H1 (cell line): ENCODE measurements around the gene AGRN. TPM values are rescaled to one million over a fixed set of nuclear protein-coding genes. Genes with fewer than 3 reads are reported as not detected.
A peak's percentile ranks its signal among the peaks of the same experiment; 100 is the strongest.

Experiments
- CTCF ChIA-PET: fragments of 300-600 bp; sonication (Branson Sonifier 250); formaldehyde crosslinking; loops from one replicate; lab custom pipeline; 2021; ENCODE audit not compliant: partially characterized antibody; lab: Charles Lee
- POLR2A ChIA-PET: fragments of 300-600 bp; sonication (Branson Sonifier 250); formaldehyde crosslinking; loops from one replicate; lab custom pipeline; 2021; ENCODE audit warnings: inconsistent platforms; ENCODE audit not compliant: partially characterized antibody; lab: Charles Lee
- DNase-seq, 2 experiments: peaks; one replicate each; pipeline versions ENCODE4 v3.0.0 to v3.0.0-alpha.2; 2010 to 2022; ENCODE audit warnings: low spot score in 2 of 2, low read depth in 1 of 2, mixed read lengths in 1 of 2
- FAIRE-seq: peaks from 2 replicates; lab custom pipeline; 2011; peaks lifted over from hg19 to GRCh38; lab: Jason Lieb, UNC
- H2AFZ ChIP-seq: 2 replicates; pipeline ENCODE4 v1.8.1; 2012; ENCODE audit warnings: low read length, inconsistent platforms
- H2AK5ac ChIP-seq: 2 replicates; pipeline ENCODE4 v1.6.1; 2013; ENCODE audit warnings: low read depth, low read length
- H2BK120ac ChIP-seq: replicated peaks from 2 replicates; pipeline ENCODE3; 2013; ENCODE audit warnings: low read depth, low read length, inconsistent platforms
- H2BK12ac ChIP-seq: 2 replicates; pipeline ENCODE4 v1.6.1; 2013; ENCODE audit warnings: low read depth, low read length
- H2BK15ac ChIP-seq: 2 replicates; pipeline ENCODE4 v1.6.1; 2013; ENCODE audit warnings: low read length
- H2BK20ac ChIP-seq: 2 replicates; pipeline ENCODE4 v1.6.1; 2013; ENCODE audit warnings: low read length
- H2BK5ac ChIP-seq: 2 replicates; pipeline ENCODE4 v1.6.1; 2013; ENCODE audit warnings: low read depth, low read length
- H3K14ac ChIP-seq: 2 replicates; pipeline ENCODE4 v1.6.1; 2013; ENCODE audit warnings: inconsistent platforms; ENCODE audit not compliant: insufficient read length
- H3K18ac ChIP-seq: 2 replicates; pipeline ENCODE4 v1.6.1; 2013; ENCODE audit warnings: low read length; ENCODE audit errors: extremely low read depth
- H3K23ac ChIP-seq: 2 replicates; pipeline ENCODE4 v1.6.1; 2013; ENCODE audit warnings: inconsistent platforms; ENCODE audit not compliant: insufficient read length
- H3K23me2 ChIP-seq: 2 replicates; pipeline ENCODE4 v1.6.1; 2013; ENCODE audit warnings: low read depth, low read length
- H3K27ac ChIP-seq: 2 replicates; pipeline ENCODE4 v1.6.1; 2011; ENCODE audit warnings: low read depth, low read length, inconsistent platforms
- H3K27me3 ChIP-seq, 4 experiments: replicated peaks in 1 of 4; 1 replicate in 1 of 4; 2 replicates in 3 of 4; pipeline versions ENCODE4 v1.6.1 to v1.8.1; 2011 to 2013; ENCODE audit warnings: low read length in 3 of 4, mild to moderate bottlenecking in 3 of 4, inconsistent platforms in 2 of 4, mixed read lengths in 2 of 4, moderate library complexity in 1 of 4; ENCODE audit not compliant: control insufficient read depth in 3 of 4, insufficient read depth in 3 of 4; ENCODE audit errors: extremely low read depth in 1 of 4
- H3K36me3 ChIP-seq, 4 experiments: 2 replicates each; pipeline versions ENCODE4 v1.6.1 to v1.8.1; 2011 to 2013; ENCODE audit warnings: mild to moderate bottlenecking in 4 of 4, low read length in 3 of 4, moderate library complexity in 2 of 4, control low read depth in 1 of 4, inconsistent platforms in 1 of 4; ENCODE audit not compliant: insufficient read depth in 4 of 4, control insufficient read depth in 2 of 4
- H3K4ac ChIP-seq: replicated peaks from 2 replicates; pipeline ENCODE3; 2013; ENCODE audit warnings: low read length, low read depth, mixed read lengths, inconsistent platforms; ENCODE audit not compliant: insufficient read length
- H3K4me1 ChIP-seq, 4 experiments: replicated peaks in 1 of 4; 1 replicate in 1 of 4; 2 replicates in 3 of 4; pipeline versions ENCODE4 v1.6.1 to v1.8.1; 2011 to 2013; ENCODE audit warnings: low read length in 3 of 4, inconsistent platforms in 2 of 4, mixed read lengths in 1 of 4; ENCODE audit not compliant: insufficient read depth in 4 of 4, control insufficient read depth in 3 of 4
- H3K4me2 ChIP-seq, 2 experiments: 2 replicates each; pipeline versions ENCODE4 v1.6.1 to v1.8.1; 2011 to 2013; ENCODE audit warnings: low read depth in 2 of 2, low read length in 2 of 2, control low read depth in 1 of 2, inconsistent platforms in 1 of 2, mild to moderate bottlenecking in 1 of 2; ENCODE audit not compliant: insufficient read depth in 1 of 2
- H3K4me3 ChIP-seq, 4 experiments: fragments of 200-600, 300-600 bp in 1 of 4; sonication (generic), shearing (Covaris generic), sonication (Bioruptor Twin) in 1 of 4; 2 replicates each; pipeline versions ENCODE4 v1.5.1 to v1.8.1; 2011 to 2016; ENCODE audit warnings: low read length in 4 of 4, low read depth in 3 of 4, control low read depth in 2 of 4, inconsistent platforms in 2 of 4, mild to moderate bottlenecking in 2 of 4, mixed read lengths in 1 of 4, moderate library complexity in 1 of 4; ENCODE audit not compliant: insufficient read depth in 2 of 4; ENCODE audit errors: extremely low read depth in 1 of 4
- H3K56ac ChIP-seq: replicated peaks from 2 replicates; pipeline ENCODE3; 2013; ENCODE audit warnings: low read depth, mild to moderate bottlenecking, mixed read lengths, low read length, inconsistent platforms; ENCODE audit not compliant: insufficient read length
- H3K79me1 ChIP-seq: 2 replicates; pipeline ENCODE4 v1.6.1; 2013; ENCODE audit warnings: low read depth, low read length, control low read depth
- H3K79me2 ChIP-seq, 2 experiments: 2 replicates each; pipeline versions ENCODE4 v1.6.1 to v1.8.1; 2012 to 2013; ENCODE audit warnings: low read length in 2 of 2, mild to moderate bottlenecking in 2 of 2, inconsistent platforms in 1 of 2; ENCODE audit not compliant: insufficient read depth in 2 of 2, control insufficient read depth in 1 of 2
- H3K9ac ChIP-seq, 4 experiments: replicated peaks in 1 of 4; 1 replicate in 1 of 4; 2 replicates in 3 of 4; pipeline versions ENCODE4 v1.6.1 to v1.8.1; 2011 to 2013; ENCODE audit warnings: low read depth in 3 of 4, low read length in 3 of 4, control low read depth in 2 of 4, mild to moderate bottlenecking in 2 of 4, moderate library complexity in 2 of 4, inconsistent platforms in 1 of 4; ENCODE audit errors: extremely low read depth in 1 of 4
- H3K9me3 ChIP-seq, 2 experiments: 2 replicates each; pipeline versions ENCODE4 v1.6.1 to v1.8.1; 2012 to 2013; ENCODE audit warnings: mild to moderate bottlenecking in 2 of 2, moderate library complexity in 2 of 2, control low read depth in 1 of 2, inconsistent platforms in 1 of 2, low read depth in 1 of 2, low read length in 1 of 2, mixed read lengths in 1 of 2; ENCODE audit not compliant: insufficient read depth in 2 of 2
- H4K20me1 ChIP-seq, 2 experiments: replicated peaks in 1 of 2; 2 replicates each; pipeline versions ENCODE3 to v1.8.1; 2011 to 2013; ENCODE audit warnings: inconsistent platforms in 2 of 2, low read length in 2 of 2, mild to moderate bottlenecking in 1 of 2; ENCODE audit not compliant: insufficient read depth in 2 of 2, control insufficient read depth in 1 of 2
- H4K5ac ChIP-seq: 2 replicates; pipeline ENCODE4 v1.6.1; 2013; ENCODE audit warnings: low read length, low read depth, mixed read lengths, inconsistent platforms; ENCODE audit not compliant: insufficient read length
- H4K8ac ChIP-seq: 2 replicates; pipeline ENCODE4 v1.8.0; 2013; ENCODE audit warnings: mild to moderate bottlenecking, moderate library complexity, low read length, inconsistent platforms; ENCODE audit not compliant: insufficient read depth; ENCODE audit errors: extremely low read depth
- H4K91ac ChIP-seq: replicated peaks from 2 replicates; pipeline ENCODE3; 2013; ENCODE audit warnings: low read length, mixed read lengths, inconsistent platforms; ENCODE audit not compliant: insufficient read length
- ASH2L ChIP-seq: fragments of 200-600, 300-600 bp; sonication (generic); IDR thresholded peaks from one replicate; pipeline ENCODE4 v1.7.1; 2017; ENCODE audit warnings: low read length
- CHD2 ChIP-seq: IDR thresholded peaks from 2 replicates; pipeline ENCODE4 v1.6.1; 2012; ENCODE audit warnings: low read length, improper control_type of control experiment
- EP300 ChIP-seq, 2 experiments: IDR thresholded peaks; 1 replicate in 1 of 2; 2 replicates in 1 of 2; pipeline ENCODE4 v1.6.1; 2011 to 2012; ENCODE audit warnings: low read depth in 2 of 2, low read length in 2 of 2, mild to moderate bottlenecking in 2 of 2, borderline replicate concordance in 1 of 2, inconsistent platforms in 1 of 2, moderate library complexity in 1 of 2
- FOSL1 ChIP-seq: IDR thresholded peaks from 2 replicates; pipeline ENCODE4 v1.6.1; 2011; ENCODE audit warnings: mild to moderate bottlenecking, low read depth, low read length, moderate library complexity; ENCODE audit not compliant: insufficient read depth
- RAD21 ChIP-seq, 2 experiments: IDR thresholded peaks in 1 of 2; conservative IDR thresholded peaks in 1 of 2; 2 replicates each; pipeline ENCODE4 v1.6.1; 2011; ENCODE audit warnings: low read depth in 2 of 2, low read length in 2 of 2, improper control_type of control experiment in 1 of 2, inconsistent platforms in 1 of 2, mild to moderate bottlenecking in 1 of 2, moderate library complexity in 1 of 2
- RBBP5 ChIP-seq: IDR thresholded peaks from 2 replicates; pipeline ENCODE4 v1.7.1; 2012; ENCODE audit warnings: low read depth, mild to moderate bottlenecking, inconsistent platforms, low read length, moderate library complexity, borderline replicate concordance
- TAF7 ChIP-seq: optimal IDR thresholded peaks from 2 replicates; pipeline ENCODE3; 2011; ENCODE audit warnings: low read depth, mild to moderate bottlenecking, inconsistent platforms, low read length, moderate library complexity, borderline replicate concordance
- TEAD4 ChIP-seq: IDR thresholded peaks from 2 replicates; pipeline ENCODE4 v1.6.1; 2012; ENCODE audit warnings: low read depth, low read length, inconsistent platforms, mixed read lengths
- WGBS, 2 experiments: shearing (Covaris generic) in 1 of 2; methylation state at CpG; one replicate each; pipeline versions ENCODE4 v1.1.6 to v1.1.7; 2013 to 2015; ENCODE audit warnings: low lambda C conversion rate in 2 of 2, mixed read lengths in 2 of 2, inconsistent platforms in 1 of 2, low coverage in 1 of 2, missing lambda C conversion rate in 1 of 2; ENCODE audit not compliant: insufficient replicate concordance in 2 of 2, insufficient coverage in 1 of 2, insufficient read length in 1 of 2; ENCODE audit errors: extremely low coverage in 1 of 2, missing lambda C conversion rate in 1 of 2; 5-methylcytosine and 5-hydroxymethylcytosine counted together
- polyA plus RNA-seq, 7 experiments: library from polyadenylated mRNA; depleted of rRNA in 3 of 7; stranded (reverse) in 5 of 7; unstranded in 2 of 7; fragments of >200 nt in 5 of 7; fragments of 200-250 nt in 2 of 7; gene quantifications; 1 replicate in 5 of 7; 2 replicates in 1 of 7; 4 replicates in 1 of 7; pipeline versions ENCODE4 v1.2.1 to v1.2.3, GENCODE V29; 2011 to 2013; ENCODE audit warnings: missing spikeins in 2 of 7, mixed read lengths in 2 of 7
- total RNA-seq: library from RNA; stranded (reverse); fragmentation: NEBNext Ultra II Directional; extraction: Animal tissue kit (Norgen Biotek cat#: 25700); gene quantifications from 2 replicates; pipeline ENCODE4 v1.2.1, GENCODE V29; 2021

The AGRN gene
- total and polyA plus RNA-seq, 2 of the 8 experiments (the other 6 are each of a cell fraction or from before 2014, with no cell fraction given) = 52.3 to 155 TPM

DNA sequence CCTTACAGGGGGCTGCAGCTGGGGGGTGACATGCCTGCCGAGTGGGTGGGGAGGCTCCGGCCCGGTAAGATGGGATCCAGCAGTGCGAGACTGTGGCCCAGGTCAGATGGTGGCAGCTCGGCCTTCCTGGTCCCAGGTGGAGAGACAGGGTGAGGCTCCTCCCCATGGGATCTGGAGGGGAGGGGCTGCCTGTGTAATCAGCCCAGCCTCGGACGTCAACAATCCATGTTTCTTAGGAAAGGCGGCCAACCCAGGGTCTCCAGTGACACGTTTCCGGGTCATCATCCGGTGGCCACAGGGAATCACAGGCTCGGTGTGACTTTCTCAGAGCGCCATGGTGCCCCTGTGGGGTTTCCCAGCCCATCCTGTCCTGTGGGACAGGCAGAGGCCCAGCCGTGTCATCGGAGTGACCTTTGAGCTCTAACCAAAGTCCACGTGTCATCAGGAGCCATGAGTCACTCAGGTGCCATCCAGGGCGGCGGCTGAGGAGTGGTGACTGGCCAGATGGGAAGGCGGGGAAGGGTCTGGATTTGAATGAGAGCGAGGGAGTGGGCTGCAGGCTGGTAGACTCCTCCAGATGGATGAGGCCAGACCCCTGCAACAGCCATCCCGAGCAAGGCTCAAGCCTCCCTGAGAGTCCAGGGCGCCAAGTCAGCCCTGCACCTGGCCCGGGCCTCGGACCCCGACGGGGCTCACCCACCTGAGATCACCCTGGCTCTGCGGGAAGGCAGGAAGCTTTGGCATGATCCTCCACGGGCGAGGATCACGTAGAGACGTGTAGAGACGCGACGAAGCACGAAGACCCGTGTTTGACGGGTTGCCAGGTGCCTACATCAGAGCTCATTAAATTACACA is 13.4 kb upstream of the AGRN start:
- Histone ChIP-seq H3K27me3 (peaks cover 3 to 37% (median 19%) of the 10 kb centered on the region in 4 experiments), H3K79me1 (no peaks in the 10 kb centered on the region), H3K9ac (no peak overlapping the region), H3K14ac (no peak overlapping the region), H2BK15ac (peak overlapping the region; percentile 40; the same call in 1 of the 2 replicates), H4K8ac (peak overlapping the region; percentile 84), H3K23me2 (no peaks in the 10 kb centered on the region; the same call in 1 of the 2 replicates), H2BK5ac (0 out of 2 replicates have a peak overlapping the region, but pooled peaks have one; percentile 8), H3K4me1 (peaks cover 0 to 22% (median 9%) of the 10 kb centered on the region in 4 experiments; a peak in 3 of 7 replicates), H3K9me3 (no peaks in the 10 kb centered on the region), H3K18ac (peak overlapping the region; percentile 13; the same call in 1 of the 2 replicates), H2AFZ (no peak overlapping the region), H2BK20ac (no peak overlapping the region), H3K56ac (peak overlapping the region; percentile 30), H3K79me2 (no peaks in the 10 kb centered on the region), H3K36me3 (no peaks in the 10 kb centered on the region), H4K91ac (no peak overlapping the region), H2BK12ac (peak overlapping the region; percentile 90), H3K27ac (no peak overlapping the region), H3K23ac (no peak overlapping the region), H3K4me2 (no peak overlapping the region), H3K4me3 (no peak overlapping the region), H2BK120ac (no peak overlapping the region), H2AK5ac (no peak overlapping the region), H3K4ac (peak overlapping the region; percentile 69), H4K5ac (no peak overlapping the region), H4K20me1 (peaks cover 0 to 2% of the 10 kb centered on the region in 2 experiments)
- WGBS, 2 experiments = 90% methylated on average over 37 of the region's 37 CpGs; no CpG with 5 or more reads in 1 of the 2 experiments
- POLR2A ChIA-PET = interaction anchor here (1.1 to 2.1 kb wide), 7 partner anchors 8 to 32 kb away, joined by 3 to 11 read pairs (median 5); partner anchors contain the start of gene AGRN
- DNase-seq (peak in 1 of 2 experiments; percentile 47), FAIRE-seq (no peak)
- CTCF ChIA-PET = interaction anchor here (0.6 to 2.4 kb wide), 8 partner anchors 8 to 285 kb away, joined by 3 to 11 read pairs (median 4); partner anchors contain the start of gene ISG15
- TF ChIP-seq EP300 (IDR thresholded peaks at IDR 0.05; ENCODE audit: borderline replicate concordance in 1 of 2, low read depth in 2 of 2, low read length in 2 of 2) (no peak), ASH2L (no peak), RAD21 (IDR thresholded peaks at IDR 0.05 in 1 of 2, conservative IDR thresholded peaks at IDR 0.05 in 1 of 2; ENCODE audit: low read depth in 2 of 2, low read length in 2 of 2) (no peak), TAF7 (no peak), CHD2 (no peak), FOSL1 (no peak), TEAD4 (no peak), RBBP5 (no peak)
